ENCODE data around the gene SRD5A1. TPM values are rescaled to one million over a fixed set of nuclear protein-coding genes. Genes with fewer than 3 reads are reported as not detected.

The SRD5A1 gene
- total and polyA plus RNA-seq, 8 donors = 1.3 to 12.8 (median 4.2) TPM; not detected in 1

DNA sequence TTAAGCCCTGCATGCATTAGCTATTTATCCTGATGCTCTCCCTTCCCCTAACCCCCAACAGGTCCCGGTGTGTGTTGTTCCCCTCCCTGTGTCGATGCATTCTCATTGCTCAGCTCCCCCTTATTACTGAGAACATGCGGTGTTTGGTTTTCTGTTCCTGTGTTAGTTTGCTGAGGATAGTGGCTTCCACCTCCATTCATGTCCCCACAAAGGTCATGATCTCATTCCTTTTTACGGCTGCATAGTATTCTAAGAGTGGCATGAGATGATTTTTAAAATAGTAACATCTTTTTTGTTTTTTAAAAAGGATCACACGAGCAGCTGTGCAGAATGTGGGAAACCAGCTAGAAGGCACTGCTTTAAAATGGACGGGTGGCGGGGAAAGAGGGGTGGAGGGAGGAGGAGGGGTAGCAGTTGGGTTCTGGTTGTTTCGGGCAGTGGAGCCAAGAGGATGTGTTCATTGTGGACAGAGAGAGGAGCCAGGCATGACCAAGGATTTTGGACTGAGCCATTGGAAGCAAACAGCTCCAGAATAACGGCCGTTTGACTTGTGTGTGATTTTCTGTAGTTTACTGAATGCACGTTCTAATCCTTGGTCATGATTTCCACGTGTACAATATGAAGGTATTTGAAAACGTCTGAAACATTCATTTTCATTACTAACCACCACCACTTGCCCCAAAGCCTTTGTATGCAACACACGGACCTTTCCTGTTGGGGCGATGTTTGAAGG, 78.3 kb downstream of the SRD5A1 start:
- no peaks in the 10 kb centered on the region for H3K9me3 ChIP-seq
- TF ChIP-seq POLR2A (IDR thresholded peaks at IDR 0.05) = no peak
- TF ChIP-seq EP300 (IDR thresholded peaks at IDR 0.05) = no peak
- TF ChIP-seq, protein P1, sequence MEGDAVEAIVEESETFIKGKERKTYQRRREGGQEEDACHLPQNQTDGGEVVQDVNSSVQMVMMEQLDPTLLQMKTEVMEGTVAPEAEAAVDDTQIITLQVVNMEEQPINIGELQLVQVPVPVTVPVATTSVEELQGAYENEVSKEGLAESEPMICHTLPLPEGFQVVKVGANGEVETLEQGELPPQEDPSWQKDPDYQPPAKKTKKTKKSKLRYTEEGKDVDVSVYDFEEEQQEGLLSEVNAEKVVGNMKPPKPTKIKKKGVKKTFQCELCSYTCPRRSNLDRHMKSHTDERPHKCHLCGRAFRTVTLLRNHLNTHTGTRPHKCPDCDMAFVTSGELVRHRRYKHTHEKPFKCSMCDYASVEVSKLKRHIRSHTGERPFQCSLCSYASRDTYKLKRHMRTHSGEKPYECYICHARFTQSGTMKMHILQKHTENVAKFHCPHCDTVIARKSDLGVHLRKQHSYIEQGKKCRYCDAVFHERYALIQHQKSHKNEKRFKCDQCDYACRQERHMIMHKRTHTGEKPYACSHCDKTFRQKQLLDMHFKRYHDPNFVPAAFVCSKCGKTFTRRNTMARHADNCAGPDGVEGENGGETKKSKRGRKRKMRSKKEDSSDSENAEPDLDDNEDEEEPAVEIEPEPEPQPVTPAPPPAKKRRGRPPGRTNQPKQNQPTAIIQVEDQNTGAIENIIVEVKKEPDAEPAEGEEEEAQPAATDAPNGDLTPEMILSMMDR (IDR thresholded peaks at IDR 0.05) = no peak
- TF ChIP-seq POLR2AphosphoS5 (IDR thresholded peaks at IDR 0.05) = no peak
- WGBS, 5 donors = 41 to 45% (median 42%) methylated on average over 15 of the region's 15 CpGs
- H3K4me3 ChIP-seq = peak overlapping the region; percentile 56 to 94 (median 70)
- no peaks in the 10 kb centered on the region for H3K27me3 ChIP-seq
- peaks cover 22 to 32% (median 28%) of the 10 kb centered on the region in 4 donors for H3K4me1 ChIP-seq
- DNase-seq = peak in 1 of 2 donors; percentile 11
- intact Hi-C loops (cut with DNase I; ENCODE audit: low total_unique reads) = no loop called here
- no peaks in the 10 kb centered on the region for H3K36me3 ChIP-seq
- peak overlapping the region; percentile 89 to 99 (median 98) for H3K27ac ChIP-seq

DNA sequence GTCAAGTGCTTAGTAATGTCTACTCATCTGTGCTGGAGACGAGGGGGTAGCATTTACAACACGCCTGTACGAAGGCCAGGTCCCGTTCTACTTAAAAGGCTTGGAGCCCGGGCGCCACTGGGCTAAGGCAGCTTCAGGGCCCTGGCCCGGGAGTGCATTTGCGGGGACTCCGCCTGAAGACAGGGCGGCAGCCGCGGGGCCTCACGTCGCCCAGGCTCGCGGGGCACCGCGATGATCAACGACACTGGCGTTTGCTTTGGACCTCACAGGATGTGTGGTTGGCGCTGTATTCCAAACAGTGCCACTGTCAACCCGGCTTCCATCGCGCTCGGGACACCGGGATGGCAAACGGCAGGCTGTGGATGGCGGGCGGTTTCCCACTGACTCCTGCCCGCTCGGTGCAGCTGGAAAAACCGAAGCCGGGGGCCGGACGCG, 78.9 kb downstream of the SRD5A1 start:
- Histone ChIP-seq H3K4me3 (peak overlapping the region; percentile 56 to 94 (median 70)), H3K27ac (peak overlapping the region; percentile 89 to 99 (median 98)), H3K36me3 (no peaks in the 10 kb centered on the region), H3K9me3 (no peaks in the 10 kb centered on the region), H3K27me3 (no peaks in the 10 kb centered on the region), H3K4me1 (peaks cover 27 to 38% (median 34%) of the 10 kb centered on the region in 4 donors)
- DNase-seq = peak; percentile 50 to 76
- no peak for TF ChIP-seq EP300 (IDR thresholded peaks at IDR 0.05)
- no peak for TF ChIP-seq POLR2A (IDR thresholded peaks at IDR 0.05)
- TF ChIP-seq, protein P1 (IDR thresholded peaks at IDR 0.05) = no peak
- no peak for TF ChIP-seq POLR2AphosphoS5 (IDR thresholded peaks at IDR 0.05)
- WGBS, 5 donors = 0 to 2% (median 0%) methylated on average over 22 to 36 of the region's 36 CpGs
- intact Hi-C loops (cut with DNase I; ENCODE audit: low total_unique reads) = no loop called here

- Histone ChIP-seq H3K27me3 (no peaks in the 10 kb centered on the region), H3K4me3 (peak overlapping the region; percentile 56 to 94 (median 70)), H3K27ac (peak overlapping the region; percentile 89 to 99 (median 98)), H3K9me3 (no peaks in the 10 kb centered on the region), H3K4me1 (peaks cover 33 to 44% (median 40%) of the 10 kb centered on the region in 4 donors), H3K36me3 (no peaks in the 10 kb centered on the region)
- intact Hi-C loops (cut with DNase I; ENCODE audit: low total_unique reads) = no loop called here
- peak; percentile 98 to 99 for DNase-seq
- 0% methylated on average over 22 to 85 of the region's 85 CpGs for WGBS, 5 donors
- TF ChIP-seq POLR2AphosphoS5 (IDR thresholded peaks at IDR 0.05) (peak; percentile 16 to 46 (median 38)), POLR2A (IDR thresholded peaks at IDR 0.05) (no peak)
Observed at GRCh38 chr5:6712577-6713273, 79.5 kb downstream of the SRD5A1 start.

GRCh38 chr5:6713274-6714225, 80.3 kb downstream of the SRD5A1 start, which contains the start of gene TENT4A:
Gene TENT4A, plus strand, starts transcription at chr5:6713432. Its CDS starts 552 bp downstream, at chr5:6713984.
- intact Hi-C loops (cut with DNase I; ENCODE audit: low total_unique reads) = no loop called here
- 0 to 1% (median 1%) methylated on average over 19 to 170 of the region's 174 CpGs for WGBS, 5 donors
- H3K9me3 ChIP-seq = no peaks in the 10 kb centered on the region
- H3K27ac ChIP-seq = peak within 1 kb of the TSS; percentile 89 to 99 (median 98)
- H3K4me3 ChIP-seq = peak within 1 kb of the TSS; percentile 56 to 94 (median 70)
- peak in 1 of 3 donors; percentile 34 for TF ChIP-seq POLR2AphosphoS5 (IDR thresholded peaks at IDR 0.05)
- TF ChIP-seq, protein P1 (IDR thresholded peaks at IDR 0.05) = no peak
- peaks cover 0 to 5% (median 0%) of the 10 kb centered on the region in 4 donors for H3K36me3 ChIP-seq
- no peaks in the 10 kb centered on the region for H3K27me3 ChIP-seq
- peak in 1 of 2 donors; percentile 62 for DNase-seq
- H3K4me1 ChIP-seq = peaks cover 41 to 49% (median 48%) of the 10 kb centered on the region in 4 donors
